NCI-H1092 treated with DMSO at 0.1 percent for 48 hours (cell line): ENCODE results near the gene SRCAP.
A peak's percentile ranks its signal among the peaks of the same experiment; 100 is the strongest.
"Not testable (repeated sequence)": the region's sequence is repeated elsewhere in the genome, so short reads cannot be mapped to it uniquely, and the experiment has no call there.

ENCODE experiments used
- DNase-seq: peaks from one replicate; lab custom pipeline; 2025; lab: John Stamatoyannopoulos, UW

The SRCAP gene

DNA sequence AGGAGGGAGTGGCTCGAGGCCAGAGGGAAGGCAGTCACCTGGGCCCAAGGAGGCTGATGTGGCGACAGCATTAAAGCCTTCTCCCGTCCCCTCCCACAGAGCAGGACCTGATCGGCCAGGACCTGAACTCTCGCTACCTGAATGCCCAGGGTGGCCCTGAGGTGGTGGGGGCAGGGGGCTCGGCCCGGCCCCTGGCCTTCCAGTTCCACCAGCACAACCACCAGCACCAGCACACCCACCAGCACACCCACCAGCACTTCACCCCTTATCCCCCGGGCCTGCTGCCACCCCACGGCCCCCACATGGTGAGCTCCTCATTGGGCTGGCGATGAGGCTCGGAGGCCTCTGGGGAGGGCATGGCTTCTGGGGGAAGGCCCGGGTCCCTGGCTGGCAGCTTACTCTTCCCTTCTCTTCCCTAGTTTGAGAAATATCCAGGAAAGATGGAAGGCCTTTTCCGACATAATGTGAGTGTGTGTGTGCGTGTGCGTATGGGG is 34.3 kb upstream of the SRCAP start:
- DNase-seq, result no peak

DNA sequence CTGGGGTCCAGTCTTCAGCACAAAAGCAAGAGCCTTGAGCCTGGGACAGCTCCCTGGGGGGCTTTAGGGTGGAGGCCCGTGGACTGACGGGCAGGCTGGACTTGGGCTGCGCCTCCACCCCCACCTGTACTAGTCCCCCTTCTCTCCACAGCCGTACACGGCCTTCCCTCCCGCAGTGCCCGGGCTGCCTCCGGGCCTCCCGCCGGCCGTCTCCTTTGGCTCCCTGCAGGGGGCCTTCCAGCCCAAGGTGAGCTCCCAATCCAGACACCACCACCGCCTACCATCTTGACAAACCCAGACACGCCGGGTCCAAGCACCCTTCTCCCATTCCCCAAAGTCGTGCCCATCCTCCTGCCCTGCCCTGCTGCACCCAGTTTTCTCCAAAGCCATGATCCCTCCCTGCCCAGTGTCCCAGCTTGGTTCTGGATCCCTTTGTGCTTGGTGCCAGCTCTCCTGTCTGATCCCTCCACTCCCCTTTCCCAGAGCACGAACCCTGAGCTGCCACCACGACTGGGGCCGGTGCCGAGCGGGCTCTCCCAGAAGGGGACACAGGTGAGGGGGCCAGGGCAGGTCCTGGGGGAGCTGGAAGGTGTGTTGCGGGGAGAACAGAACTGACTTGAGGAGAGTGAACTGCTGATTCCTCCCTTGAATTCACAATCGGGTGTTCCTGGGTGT is 33.7 kb upstream of the SRCAP start:
- DNase-seq, result no peak

DNA sequence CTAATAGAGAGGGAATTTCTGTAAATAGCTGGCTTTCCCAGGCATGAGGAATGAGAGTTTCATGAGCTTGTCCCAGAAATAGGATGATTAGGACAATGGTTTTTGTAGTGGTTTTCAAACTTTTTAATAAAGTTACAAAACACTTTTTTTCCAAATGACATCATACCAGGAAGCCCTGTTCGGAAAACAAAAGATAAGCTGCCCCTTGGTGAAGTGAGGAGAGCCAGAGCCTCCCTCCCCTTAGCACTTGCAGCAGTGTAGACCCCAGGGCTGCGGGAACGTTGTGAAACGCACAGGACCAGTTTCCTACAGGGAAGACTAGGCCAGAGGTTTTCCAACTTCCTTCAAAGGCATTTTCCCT is 33.2 kb upstream of the SRCAP start:
- no peak for DNase-seq

- DNase-seq, result no peak
These were observed 32.3 kb upstream of the SRCAP start for GRCh38 chr16:30666681-30667080.

GRCh38 chr16:30667361-30667905 is 31.5 kb upstream of the SRCAP start:
- DNase-seq, result no peak

GRCh38 chr16:30668393-30668792 is 30.6 kb upstream of the SRCAP start:
- DNase-seq, result no peak

GRCh38 chr16:30669026-30669902 is 29.7 kb upstream of the SRCAP start:
- DNase-seq, result no peak

GRCh38 chr16:30669903-30670824 is 28.8 kb upstream of the SRCAP start:
- DNase-seq, result no peak

- no peak for DNase-seq
These were observed 23.8 kb upstream of the SRCAP start for GRCh38 chr16:30675143-30675542.

DNA sequence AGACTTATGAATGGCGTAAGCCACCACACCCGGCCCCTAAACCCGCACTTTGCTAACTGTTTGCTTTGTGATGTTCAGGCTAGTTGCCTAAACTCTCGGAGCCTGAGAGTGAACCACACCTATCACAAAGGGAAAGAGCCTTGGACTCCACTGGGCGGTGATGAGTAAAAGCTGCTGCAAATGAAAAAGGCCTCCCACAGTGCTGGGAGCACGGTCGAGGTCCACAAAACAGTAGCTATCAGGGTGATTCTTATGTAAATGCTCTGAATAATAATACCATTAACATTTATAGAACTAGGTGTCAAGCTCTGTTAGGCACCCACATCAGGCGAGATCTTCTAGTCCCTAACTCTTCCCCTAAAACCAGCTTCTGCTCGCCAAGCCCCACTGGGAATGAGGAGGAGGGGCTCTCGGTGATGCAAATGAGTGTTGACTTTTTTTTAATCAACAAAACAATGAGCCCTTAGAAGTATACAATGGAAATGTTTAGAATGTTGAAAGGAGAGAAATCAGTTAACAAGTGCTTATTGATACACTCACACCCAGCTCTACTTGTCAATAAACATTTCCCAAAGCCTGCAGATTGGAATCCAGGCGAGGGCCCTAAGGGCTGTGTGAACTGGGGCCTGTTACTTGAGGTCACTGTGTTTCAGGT is 20.9 kb upstream of the SRCAP start:
- DNase-seq, result no peak

- no peak for DNase-seq
These were observed 20.4 kb upstream of the SRCAP start for GRCh38 chr16:30678586-30678970.

- DNase-seq, result no peak
These were observed 18.6 kb upstream of the SRCAP start for GRCh38 chr16:30680326-30680725.

DNA sequence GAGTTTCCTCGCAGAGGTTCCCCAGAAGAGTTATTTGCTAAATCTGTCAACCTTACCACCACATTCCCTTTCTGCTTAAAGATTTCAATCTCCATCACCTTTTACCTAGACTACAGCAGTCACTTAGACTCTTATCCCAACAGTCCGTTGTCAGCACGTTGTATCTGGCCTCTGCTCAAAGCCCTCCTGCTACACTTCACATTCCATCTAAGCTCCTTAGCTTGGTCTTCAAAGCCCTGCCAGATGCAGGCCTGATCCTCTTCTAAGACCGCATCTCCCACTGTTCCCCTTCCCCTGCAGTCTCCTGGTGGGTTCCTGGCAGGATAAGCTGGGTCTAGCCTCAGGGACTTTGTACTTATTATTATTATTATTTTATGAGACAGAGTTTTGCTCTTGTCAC is 10.3 kb upstream of the SRCAP start:
- DNase-seq, result no peak

DNA sequence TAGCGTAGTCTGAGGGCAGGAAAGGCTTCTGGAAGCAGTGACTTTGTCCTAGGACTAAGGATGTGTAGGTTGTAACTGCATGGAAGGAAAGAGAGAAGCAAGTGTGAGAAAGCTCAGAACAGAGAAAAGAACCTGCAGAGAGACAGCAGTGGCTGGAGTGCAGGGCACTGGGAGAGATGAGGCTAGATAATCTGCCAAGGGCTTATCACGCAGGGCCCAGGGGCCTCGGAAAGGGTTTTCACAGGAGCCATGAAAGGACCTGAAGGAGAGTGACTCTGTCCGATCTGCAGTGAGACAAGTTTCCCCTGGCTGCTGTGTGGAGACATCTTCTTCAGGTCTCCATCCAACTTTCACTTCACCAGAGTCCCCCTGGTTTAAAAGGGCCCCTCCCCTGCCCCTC is 7.1 kb upstream of the SRCAP start:
- no peak for DNase-seq

- DNase-seq, result no peak
These were observed 6.4 kb upstream of the SRCAP start for GRCh38 chr16:30692396-30693064.

DNA sequence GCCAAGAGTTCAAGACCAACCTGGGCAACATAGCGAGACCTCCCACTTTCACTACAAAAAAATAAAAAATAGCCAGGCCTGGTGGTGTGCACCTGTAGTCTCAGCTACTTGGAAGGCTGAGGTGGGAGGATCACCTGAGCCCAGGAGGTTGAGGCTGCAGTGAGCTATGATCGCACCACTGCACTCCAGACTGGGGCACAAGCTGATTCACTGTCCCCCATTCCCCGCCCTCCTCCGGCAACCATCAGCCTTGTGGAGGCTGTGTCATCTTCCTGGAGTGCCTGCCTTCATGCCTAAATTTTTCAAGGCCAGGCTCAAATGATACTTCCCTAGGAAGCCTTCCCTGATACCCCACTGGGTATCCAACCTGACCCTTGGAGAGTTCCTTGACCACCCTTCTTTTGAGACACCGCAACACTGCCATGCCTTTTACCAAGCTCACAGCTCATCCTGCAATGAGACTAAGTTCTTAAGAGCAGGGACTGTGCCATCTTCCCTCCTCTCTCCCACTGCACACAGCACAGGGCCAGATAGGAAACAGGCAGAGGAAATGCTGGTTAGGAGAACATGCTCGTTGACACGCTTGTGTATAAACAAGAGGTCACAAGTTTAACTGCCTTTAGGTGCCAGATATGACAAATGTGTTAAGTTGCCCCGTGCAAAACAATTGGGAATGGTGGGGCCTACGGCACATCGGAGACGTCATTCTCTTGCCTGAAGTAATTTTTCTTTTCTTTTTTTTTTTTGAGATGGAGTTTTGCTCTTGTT is 3.9 kb upstream of the SRCAP start:
- no peak for DNase-seq

- DNase-seq, result not testable (repeated sequence)
These were observed 2.3 kb upstream of the SRCAP start for GRCh38 chr16:30696646-30697045.

GRCh38 chr16:30697264-30698138 is 1.5 kb upstream of the SRCAP start:
- no peak for DNase-seq

GRCh38 chr16:30698139-30698815 is 694 bp upstream of the SRCAP start:
- peak; percentile 98 for DNase-seq
